Stimulated activated naive CD4-positive, alpha-beta T cell treated with Interleukin-2 at 50 U/mL for 16 hours (primary cell): Measurements from ENCODE around the gene NOBOX.
"Not testable (repeated sequence)": the region's sequence is repeated elsewhere in the genome, so short reads cannot be mapped to it uniquely, and the experiment has no call there.

Experiments used
- DNase-seq: peaks from one replicate; lab custom pipeline; 2025; lab: John Stamatoyannopoulos, UW

The NOBOX gene

DNA sequence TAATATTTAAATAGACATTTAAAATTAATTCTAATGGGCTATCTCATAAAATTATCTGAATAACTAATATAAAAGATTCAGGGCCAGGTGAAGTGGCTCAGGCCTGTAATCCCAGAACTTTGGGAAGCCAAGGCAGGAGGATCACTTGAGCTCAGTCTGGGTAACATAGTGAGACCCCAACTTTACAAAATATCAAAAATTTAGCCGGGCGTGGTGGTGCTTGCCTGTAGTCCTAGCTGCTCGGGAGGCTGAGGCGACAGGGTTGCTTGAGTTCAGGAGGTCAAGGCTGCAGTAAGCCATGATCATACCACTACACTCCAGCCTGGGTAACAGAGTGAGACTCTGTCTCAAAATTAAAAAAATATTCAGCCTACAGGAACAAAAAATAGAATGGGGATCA is 12.5 kb downstream of the NOBOX start:
- no peak for DNase-seq

DNA sequence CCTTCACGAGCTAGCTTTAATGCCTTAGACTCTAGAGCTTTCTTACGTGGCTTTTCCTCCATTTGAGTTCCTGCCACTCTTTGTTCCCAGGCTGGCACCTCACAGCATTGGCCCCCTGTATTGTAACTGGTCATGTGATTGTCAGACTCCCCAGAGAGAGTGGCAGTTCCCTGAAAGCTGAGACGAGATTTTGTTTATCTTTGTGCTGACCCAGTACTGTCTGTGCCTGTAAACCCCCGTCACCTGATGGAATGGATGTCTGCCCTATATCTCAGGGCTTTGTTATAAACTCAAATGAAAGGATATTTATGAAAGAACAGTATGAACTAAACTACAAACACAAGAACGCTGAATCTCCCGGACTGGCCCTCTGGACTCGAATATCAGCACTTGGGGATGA is 13.0 kb downstream of the NOBOX start:
- no peak for DNase-seq

DNA sequence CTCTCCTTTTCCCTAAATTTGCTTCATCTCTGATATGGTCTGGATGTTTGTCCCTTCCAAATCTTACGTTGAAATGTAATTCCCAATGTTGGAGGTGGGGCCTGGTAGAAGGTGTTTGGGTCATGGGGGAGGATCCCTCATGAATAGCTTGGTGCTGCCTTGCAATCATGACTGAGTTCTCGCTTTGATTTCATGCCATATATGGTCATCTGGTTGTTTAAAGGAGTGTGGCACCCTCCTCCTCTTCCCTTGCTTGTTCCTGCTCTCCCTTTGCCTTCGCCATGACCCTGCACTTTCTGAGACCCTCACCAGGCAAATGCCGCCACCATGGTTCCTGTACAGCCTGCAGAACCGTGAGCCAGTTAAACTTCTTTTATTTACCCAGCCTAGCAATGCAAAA is 14.5 kb downstream of the NOBOX start:
- DNase-seq: no peak

DNA sequence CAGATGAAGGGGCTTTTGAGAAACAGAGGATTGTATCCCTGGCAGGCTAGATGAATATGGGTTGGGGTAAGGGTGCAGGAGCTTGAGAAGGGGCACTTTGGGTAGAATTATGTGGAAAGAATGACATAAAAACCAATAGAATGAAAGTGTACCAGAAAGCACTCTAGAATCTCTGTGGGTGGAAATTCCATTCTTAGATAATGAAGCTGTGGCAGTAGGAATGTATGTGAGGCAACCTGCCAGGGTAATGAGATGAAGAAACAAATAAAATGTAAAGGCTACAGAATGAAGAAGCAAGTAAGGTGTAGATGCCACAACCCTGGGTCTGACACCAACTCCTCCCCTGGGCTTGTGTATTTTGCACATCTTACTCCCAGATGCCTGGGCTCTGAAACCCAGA is 16.8 kb downstream of the NOBOX start:
- DNase-seq: no peak

DNA sequence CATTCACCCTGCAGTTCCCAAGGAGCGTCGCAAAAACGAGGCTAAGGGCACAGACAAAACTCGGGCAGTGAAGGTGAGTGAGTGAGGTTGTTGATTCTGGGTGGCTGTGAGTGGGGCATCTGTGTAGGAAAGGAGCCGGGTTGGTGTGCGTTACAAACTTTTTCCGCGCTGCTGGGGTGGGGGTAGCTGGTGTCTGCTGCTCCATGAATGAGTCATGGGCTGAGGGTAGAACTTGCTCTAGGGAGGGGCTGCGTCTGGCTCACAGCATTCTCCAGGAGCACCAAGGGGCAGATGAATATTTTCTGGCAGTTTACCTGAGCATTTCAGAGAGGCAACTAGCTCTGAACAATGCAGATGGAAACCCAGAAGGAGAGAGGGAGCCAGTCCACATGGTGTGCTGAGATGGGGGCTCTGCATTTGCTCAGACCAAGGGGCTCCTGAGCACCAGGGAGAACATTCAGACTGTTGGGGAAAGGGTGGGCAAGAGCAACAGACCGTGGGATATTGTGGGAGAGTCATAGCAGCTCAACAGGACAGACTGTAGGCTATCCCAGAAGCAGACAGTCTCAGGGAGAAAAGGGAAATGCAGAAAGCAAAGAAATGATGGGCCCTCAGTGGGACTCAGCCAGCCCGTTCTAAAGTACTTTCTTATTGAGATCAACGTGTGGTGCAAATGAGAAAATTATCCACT is 18.8 kb downstream of the NOBOX start:
- DNase-seq: peak; percentile 32

DNA sequence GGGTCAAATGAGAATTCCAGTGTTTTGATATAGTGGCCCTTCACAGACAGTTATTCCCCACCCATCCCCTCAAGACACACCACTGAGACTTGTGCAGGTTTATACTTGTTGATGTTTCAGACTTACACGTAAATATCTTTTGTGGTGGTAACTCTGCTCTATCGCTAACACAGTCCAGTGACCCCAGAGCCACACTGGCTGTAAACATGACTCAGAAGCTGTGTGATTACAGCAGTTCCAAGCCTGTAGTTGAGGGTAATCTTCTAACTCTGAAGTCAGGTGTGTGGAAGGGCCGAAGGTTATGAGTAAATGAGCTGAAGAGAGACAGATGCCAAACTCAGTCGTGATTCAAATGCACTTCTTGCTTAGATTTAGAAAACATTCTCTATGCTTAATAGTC is 19.4 kb downstream of the NOBOX start:
- no peak for DNase-seq

DNA sequence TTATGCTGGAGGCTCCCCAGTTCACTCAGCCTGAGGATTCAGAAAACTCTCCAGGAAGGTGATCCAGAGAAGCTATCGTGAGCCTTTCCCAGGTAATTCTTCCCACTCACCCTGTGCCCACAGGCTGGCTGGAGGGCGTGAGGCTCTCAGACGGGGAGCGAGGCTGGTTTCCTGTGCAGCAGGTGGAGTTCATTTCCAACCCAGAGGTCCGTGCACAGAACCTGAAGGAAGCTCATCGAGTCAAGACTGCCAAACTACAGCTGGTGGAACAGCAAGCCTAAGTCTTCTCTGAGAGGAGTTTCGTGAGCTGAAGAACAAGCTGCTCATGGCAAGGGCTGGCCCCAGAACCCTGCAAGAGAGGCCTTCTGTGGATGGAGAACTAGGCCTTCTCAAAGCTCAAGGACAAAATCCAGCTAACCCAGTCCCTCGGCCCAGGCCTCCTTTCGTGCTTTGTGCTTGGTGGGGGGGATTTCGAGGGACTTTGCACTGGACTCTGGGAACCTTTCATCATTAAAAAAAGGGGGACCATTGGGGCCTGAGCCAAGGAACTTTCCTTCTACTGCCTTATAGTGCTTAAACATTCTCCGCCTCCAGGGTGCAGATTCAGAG is 23.6 kb downstream of the NOBOX start:
- no peak for DNase-seq

DNA sequence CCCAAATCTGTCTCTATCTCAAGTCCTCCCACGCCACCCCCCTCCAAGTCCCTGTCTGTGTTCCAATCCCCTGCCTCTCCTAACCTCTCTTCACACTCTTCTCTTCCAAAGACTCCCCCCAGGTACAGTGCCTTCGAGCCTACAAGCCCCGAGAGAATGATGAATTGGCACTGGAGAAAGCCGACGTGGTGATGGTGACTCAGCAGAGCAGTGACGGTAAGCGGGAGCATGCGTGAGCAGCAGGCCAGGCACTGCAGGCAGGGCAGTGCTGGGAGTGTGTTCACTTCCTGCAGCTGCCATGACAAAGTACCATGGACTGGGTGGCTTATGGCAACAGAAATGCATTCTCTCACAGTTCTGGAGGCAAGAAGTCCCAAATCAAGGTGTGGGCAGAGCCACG is 24.8 kb downstream of the NOBOX start:
- DNase-seq: no peak

DNA sequence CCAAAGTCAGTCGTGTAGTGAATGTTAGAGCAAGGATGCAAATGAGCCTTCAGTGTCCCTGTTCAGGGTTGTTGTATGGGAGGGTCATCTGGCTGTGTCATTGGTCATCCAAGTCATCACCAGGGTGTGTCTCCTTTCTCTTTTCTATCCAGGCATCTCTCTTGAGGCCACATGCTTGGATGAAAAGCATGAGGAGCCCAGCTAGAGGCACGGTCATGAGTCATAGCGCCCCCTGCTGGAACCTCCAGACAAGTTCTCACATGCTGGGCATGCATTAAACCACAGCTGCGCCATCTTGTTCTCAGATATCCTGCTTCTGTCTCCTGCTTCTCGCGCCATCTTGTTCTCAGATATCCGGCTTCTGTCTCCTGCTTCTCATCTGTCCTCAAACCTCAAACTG is 34.3 kb downstream of the NOBOX start:
- DNase-seq: not testable (repeated sequence)

DNA sequence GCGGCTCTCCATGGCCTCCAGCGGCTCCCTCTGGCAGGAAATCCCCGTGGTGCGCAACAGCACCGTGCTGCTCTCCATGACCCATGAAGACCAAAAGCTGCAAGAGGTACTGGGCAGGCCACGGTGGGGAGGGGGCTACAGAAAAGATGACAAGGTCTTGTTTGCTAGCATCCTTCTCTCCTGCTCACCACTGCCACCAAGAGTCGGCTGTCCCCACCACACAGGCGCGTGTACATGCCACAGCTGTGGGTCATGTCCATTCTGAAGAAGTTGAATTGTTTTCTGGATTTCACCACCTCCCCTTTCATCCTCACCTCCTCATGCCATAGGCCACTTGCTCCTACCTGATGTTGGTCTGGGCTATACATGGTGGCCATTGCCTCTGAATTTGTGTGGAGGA is 36.2 kb downstream of the NOBOX start:
- DNase-seq: not testable (repeated sequence)

DNA sequence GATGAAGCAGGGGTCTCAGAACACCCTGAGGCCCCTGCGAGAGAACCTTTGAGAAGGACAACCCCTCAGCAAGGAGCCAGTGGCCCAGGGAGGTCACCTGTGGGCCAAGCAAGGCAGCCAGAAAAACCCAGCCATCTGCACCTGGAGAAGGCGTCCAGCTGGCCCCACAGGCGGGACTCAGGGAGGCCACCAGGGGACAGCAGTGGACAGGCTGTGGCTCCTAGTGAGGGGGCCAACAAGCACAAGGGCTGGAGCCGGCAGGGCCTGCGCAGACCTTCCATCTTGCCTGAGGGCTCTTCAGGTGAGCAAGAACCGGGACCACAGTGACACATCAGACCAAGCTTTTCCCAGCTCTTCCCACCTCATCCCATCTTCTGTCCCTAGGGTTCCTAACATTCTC is 38.0 kb downstream of the NOBOX start:
- not testable (repeated sequence) for DNase-seq

DNA sequence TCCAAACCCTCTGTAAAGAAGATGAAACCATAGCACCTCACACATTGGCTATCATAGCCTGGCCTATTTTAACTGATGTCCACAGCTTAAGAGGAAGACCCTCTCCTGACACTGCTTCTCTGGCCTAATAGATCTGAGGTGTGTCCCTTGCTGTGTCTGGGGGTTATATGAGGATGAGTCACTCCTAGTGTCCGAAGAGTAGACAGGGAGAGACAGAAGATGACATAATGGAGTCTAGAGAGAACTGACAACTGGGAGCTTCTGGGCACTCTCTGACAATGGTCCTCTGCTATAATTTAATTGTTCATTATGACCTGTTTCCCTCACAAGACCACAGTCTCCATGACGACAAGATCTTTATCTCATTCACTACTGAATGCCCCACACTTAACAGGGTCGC is 41.4 kb downstream of the NOBOX start:
- DNase-seq: not testable (repeated sequence)

DNA sequence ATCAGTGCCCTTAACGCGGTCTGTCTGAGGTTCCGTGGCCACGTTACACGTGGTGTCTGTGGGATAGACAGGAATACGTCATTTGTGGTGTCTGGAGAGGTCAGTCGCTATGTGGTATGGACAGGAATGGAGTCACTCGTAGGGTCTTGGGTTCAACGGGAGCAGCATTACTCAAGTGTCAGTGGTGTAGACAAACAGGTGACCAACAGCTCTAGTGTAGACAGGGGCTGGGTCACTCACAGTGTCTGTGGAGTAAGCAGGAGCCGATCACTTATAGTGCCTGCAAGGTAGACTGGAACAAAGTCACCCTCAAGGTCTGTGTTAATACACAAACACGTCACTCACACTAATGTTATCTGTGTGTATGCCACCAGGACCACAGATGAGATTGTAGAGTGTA is 46.6 kb downstream of the NOBOX start:
- not testable (repeated sequence) for DNase-seq

DNA sequence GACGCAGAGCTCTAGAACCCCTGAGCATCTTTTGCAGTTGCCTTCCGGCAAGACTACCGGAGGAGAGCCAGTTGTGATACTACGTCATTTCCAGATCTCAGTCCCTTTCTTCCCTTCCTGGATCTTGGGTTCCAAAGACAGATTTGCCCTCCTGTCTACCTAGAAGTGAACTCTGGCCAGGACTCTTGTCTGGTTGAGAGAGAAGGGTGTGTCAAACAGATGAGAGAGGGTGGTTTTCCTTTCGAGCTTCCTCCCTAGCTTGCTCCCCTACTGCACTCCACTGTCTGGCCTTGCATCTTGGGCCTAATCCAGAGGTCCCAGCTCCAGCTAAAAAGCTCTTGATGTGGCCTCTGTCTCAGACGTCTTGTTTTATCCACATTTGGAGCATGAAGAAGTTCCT is 47.3 kb downstream of the NOBOX start:
- DNase-seq: not testable (repeated sequence)

DNA sequence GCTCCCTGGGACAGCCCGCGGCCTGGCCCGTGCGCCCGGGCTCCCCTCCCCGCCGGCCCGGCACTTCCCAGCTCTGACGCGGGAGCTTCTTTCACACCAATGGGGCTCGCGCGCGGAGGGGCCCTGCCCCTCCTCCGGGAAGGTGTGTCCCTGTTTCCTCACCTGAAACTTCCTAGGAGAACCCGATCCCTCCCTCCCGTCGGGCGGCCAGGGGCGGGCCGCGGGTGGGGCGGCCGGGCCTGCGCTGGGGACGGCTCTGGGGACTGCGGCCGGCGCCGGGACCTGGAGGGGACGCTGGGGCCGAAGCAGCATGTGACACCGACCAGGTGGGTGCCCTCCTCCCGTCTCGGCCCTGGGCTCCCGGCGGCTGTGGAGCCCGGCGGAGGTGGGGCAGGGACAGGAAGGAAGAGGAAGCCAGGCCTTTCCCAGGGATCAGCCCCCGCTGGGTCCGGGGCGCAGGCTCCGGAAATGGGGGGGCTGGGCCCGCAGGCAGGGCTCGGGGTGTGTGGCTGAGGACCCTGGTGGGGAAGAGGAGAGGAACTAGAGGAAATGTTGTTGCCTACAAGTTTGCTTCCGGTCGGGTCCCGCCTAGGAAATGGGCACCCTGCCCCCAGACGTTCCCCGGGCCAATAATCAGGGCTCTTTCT is 48.2 kb downstream of the NOBOX start, which contains the start of gene ARHGEF5:
Gene ARHGEF5 (plus strand): TSS at position 227 of the 647 bp plus-strand sequence. CDS start 7,268 bp downstream, outside the sequence.
- not testable (repeated sequence) for DNase-seq

DNA sequence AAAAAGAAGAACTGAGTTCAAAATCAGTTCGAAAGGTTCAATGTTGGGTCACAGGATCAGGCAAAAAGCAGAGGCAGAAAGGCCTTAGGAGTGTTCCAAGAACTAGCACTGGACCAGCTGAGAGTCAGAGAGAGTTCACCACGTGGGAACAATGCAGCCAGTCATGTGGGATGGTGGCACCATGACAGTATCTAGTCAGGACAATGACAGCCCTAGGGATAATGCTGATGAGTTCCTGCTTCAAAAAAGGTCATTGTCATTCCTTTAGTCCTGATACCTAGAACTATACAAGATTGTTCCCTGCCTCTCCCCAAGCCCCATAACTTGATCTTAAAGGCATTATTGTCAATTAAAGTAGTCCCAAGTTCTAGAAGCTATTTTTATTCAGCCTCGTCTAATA is 51.8 kb downstream of the NOBOX start:
- DNase-seq: not testable (repeated sequence)

DNA sequence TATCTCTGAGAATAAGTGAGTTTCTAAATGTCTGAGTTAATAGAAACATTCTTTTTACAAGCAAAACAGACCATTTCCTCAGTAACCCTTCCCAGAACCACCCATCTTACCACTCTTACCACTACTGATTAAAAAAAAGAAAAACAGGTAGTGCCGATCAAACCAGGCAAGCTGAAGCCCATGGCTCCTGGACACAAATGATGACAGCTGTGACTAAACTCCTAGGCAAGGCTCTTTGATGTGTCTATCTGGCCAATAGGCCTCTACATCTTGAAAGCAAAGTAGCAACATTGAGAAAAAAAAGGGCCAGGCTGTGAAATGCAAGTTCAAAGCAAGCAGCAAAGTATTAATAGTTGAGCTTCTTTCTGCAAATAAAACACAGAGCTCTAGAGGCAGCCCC is 54.9 kb downstream of the NOBOX start:
- DNase-seq: not testable (repeated sequence)
